Liver (tissue), 9 donors: ENCODE measurements around the gene RNF141. TPM values are rescaled to one million over a fixed set of nuclear protein-coding genes. Genes with fewer than 3 reads are reported as not detected.

ENCODE experiments used
- DNase-seq: peaks from one replicate; pipeline ENCODE4 v3.0.0-alpha.2; 2017; ENCODE audit warnings: low spot score
- H3K27ac ChIP-seq, 2 donors: one replicate each; pipeline ENCODE4 v1.7.0; 2013; ENCODE audit warnings: inconsistent platforms in 2 of 2, low read length in 2 of 2, control low read depth in 1 of 2, low read depth in 1 of 2, mild to moderate bottlenecking in 1 of 2
- H3K27me3 ChIP-seq, 4 donors: one replicate each; pipeline versions ENCODE4 v1.6.1 to v1.7.0; 2013; ENCODE audit warnings: low read length in 3 of 4, inconsistent platforms in 1 of 4, mild to moderate bottlenecking in 1 of 4, moderate library complexity in 1 of 4; ENCODE audit not compliant: control insufficient read depth in 4 of 4, insufficient read depth in 4 of 4
- H3K36me3 ChIP-seq, 4 donors: one replicate each; pipeline versions ENCODE4 v1.6.1 to v1.7.0; 2013; ENCODE audit warnings: low read length in 3 of 4, mild to moderate bottlenecking in 3 of 4, low read depth in 1 of 4, moderate library complexity in 1 of 4; ENCODE audit not compliant: control insufficient read depth in 4 of 4, insufficient read depth in 3 of 4
- H3K4me1 ChIP-seq, 4 donors: one replicate each; pipeline versions ENCODE4 v1.6.1 to v1.7.0; 2013; ENCODE audit warnings: low read length in 3 of 4, mild to moderate bottlenecking in 3 of 4, moderate library complexity in 1 of 4; ENCODE audit not compliant: control insufficient read depth in 4 of 4, insufficient read depth in 4 of 4
- H3K4me3 ChIP-seq, 3 donors: one replicate each; pipeline versions ENCODE4 v1.6.1 to v1.7.0; 2013; ENCODE audit warnings: low read length in 3 of 3, control low read depth in 1 of 3, low read depth in 1 of 3, mild to moderate bottlenecking in 1 of 3
- H3K9ac ChIP-seq, 2 donors: one replicate each; pipeline ENCODE4 v1.7.0; 2013; ENCODE audit warnings: low read length in 2 of 2, mild to moderate bottlenecking in 2 of 2, moderate library complexity in 2 of 2, control low read depth in 1 of 2, low read depth in 1 of 2
- H3K9me3 ChIP-seq, 4 donors: one replicate each; pipeline versions ENCODE4 v1.6.1 to v1.7.0; 2013; ENCODE audit warnings: low read length in 3 of 4; ENCODE audit not compliant: control insufficient read depth in 4 of 4
- GABPA ChIP-seq, 2 donors: IDR thresholded peaks in 1 of 2; conservative IDR thresholded peaks in 1 of 2; 2 replicates each; pipeline ENCODE4 v1.6.1; 2016; ENCODE audit warnings: antibody characterized with exemption in 2 of 2, mild to moderate bottlenecking in 1 of 2, moderate library complexity in 1 of 2
- HNF4A ChIP-seq, 2 donors: conservative IDR thresholded peaks; 2 replicates each; pipeline ENCODE4 v1.6.1; 2016; ENCODE audit warnings: antibody characterized with exemption in 2 of 2, mild to moderate bottlenecking in 2 of 2
- HNF4G ChIP-seq: IDR thresholded peaks from 2 replicates; pipeline ENCODE4 v1.6.1; 2016; ENCODE audit warnings: antibody characterized with exemption
- NR2F2 ChIP-seq: IDR thresholded peaks from 2 replicates; pipeline ENCODE4 v1.6.1; 2016; ENCODE audit warnings: antibody characterized with exemption
- RAD21 ChIP-seq, 2 donors: IDR thresholded peaks; 2 replicates each; pipeline ENCODE4 v1.6.1; 2016; ENCODE audit warnings: antibody characterized with exemption in 2 of 2, mild to moderate bottlenecking in 2 of 2
- RXRA ChIP-seq, 2 donors: IDR thresholded peaks; 2 replicates each; pipeline ENCODE4 v1.6.1; 2017 to 2018; ENCODE audit warnings: antibody characterized with exemption in 2 of 2, mild to moderate bottlenecking in 1 of 2
- YY1 ChIP-seq: IDR thresholded peaks from 2 replicates; pipeline ENCODE4 v1.6.1; 2016; ENCODE audit warnings: antibody characterized with exemption, mild to moderate bottlenecking
- WGBS: extraction: QIAGEN DNeasy Blood & Tissue Kit; methylation state at CpG from one replicate; pipeline ENCODE4 v1.1.7; 2013; 5-methylcytosine and 5-hydroxymethylcytosine counted together
- polyA plus RNA-seq, 2 donors: library from polyadenylated mRNA; stranded (reverse) in 1 of 2; unstranded in 1 of 2; fragments of 200-250 nt in 1 of 2; fragments of >200 nt in 1 of 2; fragmentation: Nextera tagmentation in 1 of 2; extraction: Ambion mirVana in 1 of 2; gene quantifications; one replicate each; pipeline versions ENCODE4 v1.2.1 to v1.2.3, GENCODE V29; 2013 to 2015
- total RNA-seq, 2 donors: library from RNA; depleted of rRNA; stranded (reverse); fragments of >200 nt; gene quantifications; one replicate each; pipeline ENCODE4 v1.2.3, GENCODE V29; 2014
- TF ChIP-seq, protein P1 (sequence below): IDR thresholded peaks from 2 replicates; pipeline ENCODE4 v1.6.1; 2016; ENCODE audit warnings: antibody characterized with exemption
- TF ChIP-seq, protein P2 (sequence below): fragments of 150-350 bp; IDR thresholded peaks from 2 replicates; pipeline ENCODE4 v1.5.1; 2017; ENCODE audit warnings: improper control_type of control experiment, low read depth, low read length; ENCODE audit not compliant: missing input control
- TF ChIP-seq, protein P3 (sequence below): IDR thresholded peaks from 2 replicates; pipeline ENCODE4 v1.6.1; 2016; ENCODE audit warnings: antibody characterized with exemption
- TF ChIP-seq, protein P4 (sequence below): IDR thresholded peaks from 2 replicates; pipeline ENCODE4 v1.6.1; 2016; ENCODE audit warnings: antibody characterized with exemption, mild to moderate bottlenecking
- TF ChIP-seq, protein P5 (sequence below): IDR thresholded peaks from 2 replicates; pipeline ENCODE4 v1.6.1; 2016; ENCODE audit warnings: antibody characterized with exemption
- donor health status: healthy.
- donor health status: healthy.
- donor health status: healthy.
- donor health status: healthy.
- donor health status: healthy.

Gene RNF141
- total and polyA plus RNA-seq, 4 donors, result 6.9 to 14.6 (median 13.0) TPM

DNA sequence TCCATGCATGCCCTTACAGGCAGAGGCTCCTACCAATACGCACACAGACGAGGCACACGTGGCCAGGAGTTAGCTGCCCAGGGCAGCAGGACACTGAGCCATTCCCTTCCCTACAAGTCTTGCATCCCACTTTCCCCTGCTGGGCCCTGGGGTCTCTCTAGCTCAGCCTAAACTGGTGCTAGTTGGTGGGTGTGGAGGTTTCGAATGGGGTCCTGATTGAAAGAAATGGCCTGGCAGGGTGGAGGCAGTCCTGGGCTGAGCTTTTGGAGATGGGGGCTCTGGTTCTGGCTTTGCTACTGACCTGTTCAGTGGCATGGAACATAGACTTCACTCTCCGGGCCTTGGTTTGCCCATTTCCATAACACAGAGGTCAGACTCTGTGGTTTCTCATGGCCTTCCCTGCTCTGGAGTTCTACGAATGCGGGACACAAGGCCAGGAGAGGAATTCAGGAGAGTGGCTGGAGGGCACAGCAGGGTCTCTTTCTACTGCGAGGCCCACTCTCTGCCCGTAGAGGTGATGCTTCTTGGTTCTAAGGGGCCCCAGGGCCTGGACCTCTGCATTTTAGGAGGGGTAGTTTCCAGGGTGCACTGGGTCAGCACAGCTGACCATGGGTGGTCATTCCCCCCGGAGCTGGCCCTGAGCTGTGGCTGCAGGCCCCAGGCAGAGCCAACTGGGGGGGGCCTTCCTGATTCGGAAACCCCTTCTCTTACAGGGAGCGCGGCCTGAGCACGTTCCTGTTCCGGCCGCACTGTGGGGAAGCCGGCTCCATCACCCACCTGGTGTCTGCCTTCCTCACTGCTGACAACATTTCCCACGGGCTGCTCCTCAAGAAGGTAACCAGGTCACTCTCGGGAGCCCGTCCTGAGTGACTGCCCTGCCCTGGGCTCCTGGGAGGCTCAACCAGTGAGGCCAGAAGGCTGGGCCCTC, 40.0 kb downstream of the RNF141 start (continued):
- TF ChIP-seq, protein P1, sequence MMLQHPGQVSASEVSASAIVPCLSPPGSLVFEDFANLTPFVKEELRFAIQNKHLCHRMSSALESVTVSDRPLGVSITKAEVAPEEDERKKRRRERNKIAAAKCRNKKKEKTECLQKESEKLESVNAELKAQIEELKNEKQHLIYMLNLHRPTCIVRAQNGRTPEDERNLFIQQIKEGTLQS, result no peak
- TF ChIP-seq, protein P2, sequence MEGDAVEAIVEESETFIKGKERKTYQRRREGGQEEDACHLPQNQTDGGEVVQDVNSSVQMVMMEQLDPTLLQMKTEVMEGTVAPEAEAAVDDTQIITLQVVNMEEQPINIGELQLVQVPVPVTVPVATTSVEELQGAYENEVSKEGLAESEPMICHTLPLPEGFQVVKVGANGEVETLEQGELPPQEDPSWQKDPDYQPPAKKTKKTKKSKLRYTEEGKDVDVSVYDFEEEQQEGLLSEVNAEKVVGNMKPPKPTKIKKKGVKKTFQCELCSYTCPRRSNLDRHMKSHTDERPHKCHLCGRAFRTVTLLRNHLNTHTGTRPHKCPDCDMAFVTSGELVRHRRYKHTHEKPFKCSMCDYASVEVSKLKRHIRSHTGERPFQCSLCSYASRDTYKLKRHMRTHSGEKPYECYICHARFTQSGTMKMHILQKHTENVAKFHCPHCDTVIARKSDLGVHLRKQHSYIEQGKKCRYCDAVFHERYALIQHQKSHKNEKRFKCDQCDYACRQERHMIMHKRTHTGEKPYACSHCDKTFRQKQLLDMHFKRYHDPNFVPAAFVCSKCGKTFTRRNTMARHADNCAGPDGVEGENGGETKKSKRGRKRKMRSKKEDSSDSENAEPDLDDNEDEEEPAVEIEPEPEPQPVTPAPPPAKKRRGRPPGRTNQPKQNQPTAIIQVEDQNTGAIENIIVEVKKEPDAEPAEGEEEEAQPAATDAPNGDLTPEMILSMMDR, result no peak
- TF ChIP-seq NR2F2, result no peak

DNA sequence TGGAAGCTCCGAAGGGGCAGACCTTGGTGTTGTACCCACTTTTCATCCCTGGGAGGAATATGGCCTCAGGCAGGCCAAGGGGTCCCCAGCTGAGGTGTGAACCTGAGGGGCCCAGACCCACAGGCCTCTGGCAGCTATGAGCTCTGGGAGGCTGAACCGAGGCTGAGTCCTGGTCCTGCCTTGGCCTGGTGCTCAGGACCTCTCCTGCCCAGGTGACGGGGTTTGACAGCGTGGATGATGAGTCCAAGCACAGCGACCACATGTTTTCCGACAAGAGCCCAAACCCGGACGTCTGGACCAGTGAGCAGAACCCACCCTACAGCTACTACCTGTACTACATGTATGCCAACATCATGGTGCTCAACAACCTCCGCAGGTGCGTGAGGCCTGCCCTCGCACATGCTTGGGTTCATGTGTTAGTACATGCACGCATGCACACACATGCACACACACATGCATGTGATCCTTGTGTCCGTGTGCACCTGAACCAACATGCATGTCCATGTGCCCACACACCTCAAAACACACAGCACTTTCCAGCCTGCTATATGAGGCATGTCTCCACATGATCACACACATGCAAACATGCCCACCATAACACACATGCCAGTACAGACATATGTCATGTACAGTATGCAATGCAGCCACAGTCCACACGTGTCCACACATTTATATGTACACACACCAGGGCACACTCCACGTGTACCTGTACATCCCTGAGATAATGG, 40.9 kb downstream of the RNF141 start:
- 95% methylated on average over 15 of the region's 15 CpGs for WGBS
- Histone ChIP-seq H3K4me3 (no peak overlapping the region), H3K27ac (no peak overlapping the region), H3K4me1 (no peaks in the 10 kb centered on the region), H3K9ac (no peak overlapping the region), H3K36me3 (peaks cover 0 to 5% (median 0%) of the 10 kb centered on the region in 4 donors), H3K27me3 (no peaks in the 10 kb centered on the region), H3K9me3 (no peaks in the 10 kb centered on the region)
- DNase-seq, result no peak
- TF ChIP-seq, protein P1, result no peak
- TF ChIP-seq YY1, result no peak
- TF ChIP-seq, protein P3, sequence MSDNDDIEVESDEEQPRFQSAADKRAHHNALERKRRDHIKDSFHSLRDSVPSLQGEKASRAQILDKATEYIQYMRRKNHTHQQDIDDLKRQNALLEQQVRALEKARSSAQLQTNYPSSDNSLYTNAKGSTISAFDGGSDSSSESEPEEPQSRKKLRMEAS, result no peak
- TF ChIP-seq HNF4A (conservative IDR thresholded peaks at IDR 0.05), result no peak
- TF ChIP-seq, protein P4, sequence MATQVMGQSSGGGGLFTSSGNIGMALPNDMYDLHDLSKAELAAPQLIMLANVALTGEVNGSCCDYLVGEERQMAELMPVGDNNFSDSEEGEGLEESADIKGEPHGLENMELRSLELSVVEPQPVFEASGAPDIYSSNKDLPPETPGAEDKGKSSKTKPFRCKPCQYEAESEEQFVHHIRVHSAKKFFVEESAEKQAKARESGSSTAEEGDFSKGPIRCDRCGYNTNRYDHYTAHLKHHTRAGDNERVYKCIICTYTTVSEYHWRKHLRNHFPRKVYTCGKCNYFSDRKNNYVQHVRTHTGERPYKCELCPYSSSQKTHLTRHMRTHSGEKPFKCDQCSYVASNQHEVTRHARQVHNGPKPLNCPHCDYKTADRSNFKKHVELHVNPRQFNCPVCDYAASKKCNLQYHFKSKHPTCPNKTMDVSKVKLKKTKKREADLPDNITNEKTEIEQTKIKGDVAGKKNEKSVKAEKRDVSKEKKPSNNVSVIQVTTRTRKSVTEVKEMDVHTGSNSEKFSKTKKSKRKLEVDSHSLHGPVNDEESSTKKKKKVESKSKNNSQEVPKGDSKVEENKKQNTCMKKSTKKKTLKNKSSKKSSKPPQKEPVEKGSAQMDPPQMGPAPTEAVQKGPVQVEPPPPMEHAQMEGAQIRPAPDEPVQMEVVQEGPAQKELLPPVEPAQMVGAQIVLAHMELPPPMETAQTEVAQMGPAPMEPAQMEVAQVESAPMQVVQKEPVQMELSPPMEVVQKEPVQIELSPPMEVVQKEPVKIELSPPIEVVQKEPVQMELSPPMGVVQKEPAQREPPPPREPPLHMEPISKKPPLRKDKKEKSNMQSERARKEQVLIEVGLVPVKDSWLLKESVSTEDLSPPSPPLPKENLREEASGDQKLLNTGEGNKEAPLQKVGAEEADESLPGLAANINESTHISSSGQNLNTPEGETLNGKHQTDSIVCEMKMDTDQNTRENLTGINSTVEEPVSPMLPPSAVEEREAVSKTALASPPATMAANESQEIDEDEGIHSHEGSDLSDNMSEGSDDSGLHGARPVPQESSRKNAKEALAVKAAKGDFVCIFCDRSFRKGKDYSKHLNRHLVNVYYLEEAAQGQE, result no peak
- TF ChIP-seq GABPA (IDR thresholded peaks at IDR 0.05 in 1 of 2, conservative IDR thresholded peaks at IDR 0.05 in 1 of 2), result no peak
- no peak for TF ChIP-seq RAD21 (IDR thresholded peaks at IDR 0.05)
- no peak for TF ChIP-seq RXRA (IDR thresholded peaks at IDR 0.05)
- TF ChIP-seq HNF4G, result no peak
- TF ChIP-seq, protein P2, result no peak
- TF ChIP-seq, protein P5, sequence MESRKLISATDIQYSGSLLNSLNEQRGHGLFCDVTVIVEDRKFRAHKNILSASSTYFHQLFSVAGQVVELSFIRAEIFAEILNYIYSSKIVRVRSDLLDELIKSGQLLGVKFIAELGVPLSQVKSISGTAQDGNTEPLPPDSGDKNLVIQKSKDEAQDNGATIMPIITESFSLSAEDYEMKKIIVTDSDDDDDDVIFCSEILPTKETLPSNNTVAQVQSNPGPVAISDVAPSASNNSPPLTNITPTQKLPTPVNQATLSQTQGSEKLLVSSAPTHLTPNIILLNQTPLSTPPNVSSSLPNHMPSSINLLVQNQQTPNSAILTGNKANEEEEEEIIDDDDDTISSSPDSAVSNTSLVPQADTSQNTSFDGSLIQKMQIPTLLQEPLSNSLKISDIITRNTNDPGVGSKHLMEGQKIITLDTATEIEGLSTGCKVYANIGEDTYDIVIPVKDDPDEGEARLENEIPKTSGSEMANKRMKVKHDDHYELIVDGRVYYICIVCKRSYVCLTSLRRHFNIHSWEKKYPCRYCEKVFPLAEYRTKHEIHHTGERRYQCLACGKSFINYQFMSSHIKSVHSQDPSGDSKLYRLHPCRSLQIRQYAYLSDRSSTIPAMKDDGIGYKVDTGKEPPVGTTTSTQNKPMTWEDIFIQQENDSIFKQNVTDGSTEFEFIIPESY, result no peak
